Activated T-helper 1 cell treated with anti-CD3 and anti-CD28 coated beads, Interleukin-12 subunit alpha, Interleukin-12 subunit beta, Interleukin-2, Interleukin-4 antibody, amounts not matched to agents 30 ng/mL and 10 ng/mL and 1 ng/mL, durations not matched to agents 14 hours and 24 hours and 36 hours (primary cell): Measurements from ENCODE around the gene RABL2A. TPM values are rescaled to one million over a fixed set of nuclear protein-coding genes. Genes with fewer than 3 reads are reported as not detected.
A peak's percentile ranks its signal among the peaks of the same experiment; 100 is the strongest.
"Not testable (repeated sequence)": the region's sequence is repeated elsewhere in the genome, so short reads cannot be mapped to it uniquely, and the experiment has no call there.

Experiments
- DNase-seq: peaks from one replicate; pipeline ENCODE4 v3.0.0; 2021; ENCODE audit warnings: low spot score
- H3K27ac Mint-ChIP-seq: one replicate; pipeline ENCODE4 v1.8.0; 2021; ENCODE audit warnings: mild to moderate bottlenecking, mixed read lengths
- H3K27me3 Mint-ChIP-seq: one replicate; pipeline ENCODE4 v1.8.0; 2022; ENCODE audit warnings: mild to moderate bottlenecking, moderate library complexity, mixed read lengths; ENCODE audit not compliant: insufficient read depth
- H3K36me3 Mint-ChIP-seq: one replicate; pipeline ENCODE4 v1.8.0; 2021; ENCODE audit warnings: low read depth, mixed read lengths
- H3K4me1 Mint-ChIP-seq: one replicate; pipeline ENCODE4 v1.8.0; 2021; ENCODE audit warnings: low read depth, mixed read lengths
- H3K4me3 Mint-ChIP-seq: one replicate; pipeline ENCODE4 v1.8.0; 2021; ENCODE audit warnings: mild to moderate bottlenecking, moderate library complexity, mixed read lengths
- H3K9me3 Mint-ChIP-seq: one replicate; pipeline ENCODE4 v1.8.0; 2021; ENCODE audit warnings: mixed read lengths
- intact Hi-C: fragments of 100-400 bp; cut with micrococcal nuclease; formaldehyde crosslinking; loops from one replicate; pipeline ENCODE4 v1.15.1; 2024
- total RNA-seq: library from RNA; stranded (reverse); gene quantifications from 2 replicates; pipeline ENCODE4 v1.2.3, GENCODE V29; 2022

Gene RABL2A
- total RNA-seq, 1 donor from 2014 or later = 24.6 TPM

DNA sequence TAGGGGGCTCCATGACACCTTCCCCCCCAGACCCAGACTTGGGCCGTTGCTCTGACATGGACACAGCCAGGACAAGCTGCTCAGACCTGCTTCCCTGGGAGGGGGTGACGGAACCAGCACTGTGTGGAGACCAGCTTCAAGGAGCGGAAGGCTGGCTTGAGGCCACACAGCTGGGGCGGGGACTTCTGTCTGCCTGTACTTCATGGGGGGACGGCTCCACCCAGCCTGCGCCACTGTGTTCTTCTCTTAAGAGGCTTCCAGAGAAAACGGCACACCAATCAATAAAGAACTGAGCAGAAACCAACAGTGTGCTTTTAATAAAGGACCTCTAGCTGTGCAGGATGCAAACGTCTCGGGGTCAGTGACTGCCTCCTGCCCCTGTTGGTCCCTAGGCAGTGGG, 28.3 kb upstream of the RABL2A start:
- H3K27ac Mint-ChIP-seq, H3K4me3 Mint-ChIP-seq, H3K9me3 Mint-ChIP-seq, H3K36me3 Mint-ChIP-seq, H3K4me1 Mint-ChIP-seq, intact Hi-C loops, H3K27me3 Mint-ChIP-seq, DNase-seq: not testable (repeated sequence)

DNA sequence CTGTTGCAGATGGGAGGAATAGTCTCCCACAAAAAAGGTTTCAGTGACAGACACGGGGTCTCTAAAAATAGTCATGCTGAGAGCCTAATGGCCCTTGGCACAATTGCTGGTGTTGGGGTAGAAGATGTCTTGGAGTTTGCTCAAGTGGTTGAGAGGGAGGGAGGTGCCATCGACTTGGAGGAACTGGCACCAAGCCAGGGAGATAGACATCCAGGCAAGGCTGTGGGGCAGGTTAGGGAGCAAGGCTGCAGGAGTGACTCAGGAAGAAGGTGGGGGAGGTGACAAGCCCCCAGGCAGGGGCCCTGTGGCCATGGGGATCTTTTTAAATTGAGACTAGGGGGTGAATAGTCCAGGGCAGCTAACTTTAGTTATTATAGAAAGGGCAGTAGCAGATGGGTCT, 27.9 kb upstream of the RABL2A start:
- intact Hi-C loops, DNase-seq, H3K27ac Mint-ChIP-seq, H3K4me3 Mint-ChIP-seq, H3K36me3 Mint-ChIP-seq, H3K27me3 Mint-ChIP-seq, H3K4me1 Mint-ChIP-seq, H3K9me3 Mint-ChIP-seq: not testable (repeated sequence)

DNA sequence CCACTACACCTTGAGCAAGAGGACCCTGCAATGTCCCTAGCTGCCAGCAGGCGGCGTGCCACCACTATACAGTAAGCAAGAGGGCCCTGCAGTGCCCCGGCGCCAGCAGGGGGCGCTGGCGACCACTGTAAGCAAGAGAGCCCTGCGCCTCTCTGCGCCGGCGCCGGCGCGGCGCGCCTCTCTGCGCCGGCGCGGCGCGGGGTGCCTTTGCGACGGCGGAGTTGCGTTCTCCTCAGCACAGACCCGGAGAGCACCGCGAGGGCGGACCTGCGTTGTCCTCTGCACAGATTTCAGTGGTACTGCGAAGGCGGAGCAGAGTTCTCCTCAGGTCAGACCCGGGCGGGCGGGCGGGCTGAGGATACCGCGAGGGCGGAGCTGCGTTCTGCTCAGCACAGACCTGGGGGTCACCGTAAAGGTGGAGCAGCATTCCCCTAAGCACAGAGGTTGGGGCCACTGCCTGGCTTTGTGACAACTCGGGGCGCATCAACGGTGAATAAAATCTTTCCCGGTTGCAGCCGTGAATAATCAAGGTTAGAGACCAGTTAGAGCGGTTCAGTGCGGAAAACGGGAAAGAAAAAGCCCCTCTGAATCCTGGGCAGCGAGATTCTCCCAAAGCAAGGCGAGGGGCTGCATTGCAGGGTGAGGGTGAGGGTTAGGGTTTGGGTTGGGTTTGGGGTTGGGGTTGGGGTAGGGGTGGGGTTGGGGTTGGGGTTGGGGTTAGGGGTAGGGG, 24.9 kb upstream of the RABL2A start:
- not testable (repeated sequence) for H3K9me3 Mint-ChIP-seq, H3K36me3 Mint-ChIP-seq, H3K27ac Mint-ChIP-seq, H3K4me3 Mint-ChIP-seq, H3K4me1 Mint-ChIP-seq, H3K27me3 Mint-ChIP-seq
- peak; percentile 62 for DNase-seq
- intact Hi-C loops = loop anchor here (2.0 to 5.0 kb wide), 3 partner anchors 100 to 287 kb away; partner anchors contain the start of gene SLC35F5

DNA sequence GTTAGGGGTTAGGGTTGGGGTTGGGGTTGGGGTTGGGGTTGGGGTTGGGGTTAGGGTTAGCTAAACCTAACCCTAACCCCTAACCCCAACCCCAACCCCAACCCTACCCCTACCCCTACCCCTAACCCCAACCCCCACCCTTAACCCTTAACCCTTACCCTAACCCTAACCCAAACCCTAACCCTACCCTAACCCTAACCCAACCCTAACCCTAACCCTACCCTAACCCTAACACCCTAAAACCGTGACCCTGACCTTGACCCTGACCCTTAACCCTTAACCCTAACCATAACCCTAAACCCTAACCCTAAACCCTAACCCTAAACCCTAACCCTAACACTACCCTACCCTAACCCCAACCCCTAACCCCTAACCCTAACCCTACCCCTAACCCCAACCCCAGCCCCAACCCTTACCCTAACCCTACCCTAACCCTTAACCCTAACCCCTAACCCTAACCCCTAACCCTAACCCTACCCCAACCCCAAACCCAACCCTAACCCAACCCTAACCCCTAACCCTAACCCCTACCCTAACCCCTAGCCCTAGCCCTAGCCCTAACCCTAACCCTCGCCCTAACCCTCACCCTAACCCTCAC, 24.1 kb upstream of the RABL2A start:
- Mint-ChIP-seq H3K36me3 (no peaks in the 10 kb centered on the region), H3K4me1 (peaks cover 5% of the 10 kb centered on the region), H3K27ac (no peak overlapping the region), H3K9me3 (no peaks in the 10 kb centered on the region), H3K27me3 (peaks cover 3% of the 10 kb centered on the region), H3K4me3 (peak overlapping the region; percentile 80)
- intact Hi-C loops = loop anchor here (2.0 to 5.0 kb wide), 3 partner anchors 99 to 286 kb away; partner anchors contain the start of gene SLC35F5
- no peak for DNase-seq

DNA sequence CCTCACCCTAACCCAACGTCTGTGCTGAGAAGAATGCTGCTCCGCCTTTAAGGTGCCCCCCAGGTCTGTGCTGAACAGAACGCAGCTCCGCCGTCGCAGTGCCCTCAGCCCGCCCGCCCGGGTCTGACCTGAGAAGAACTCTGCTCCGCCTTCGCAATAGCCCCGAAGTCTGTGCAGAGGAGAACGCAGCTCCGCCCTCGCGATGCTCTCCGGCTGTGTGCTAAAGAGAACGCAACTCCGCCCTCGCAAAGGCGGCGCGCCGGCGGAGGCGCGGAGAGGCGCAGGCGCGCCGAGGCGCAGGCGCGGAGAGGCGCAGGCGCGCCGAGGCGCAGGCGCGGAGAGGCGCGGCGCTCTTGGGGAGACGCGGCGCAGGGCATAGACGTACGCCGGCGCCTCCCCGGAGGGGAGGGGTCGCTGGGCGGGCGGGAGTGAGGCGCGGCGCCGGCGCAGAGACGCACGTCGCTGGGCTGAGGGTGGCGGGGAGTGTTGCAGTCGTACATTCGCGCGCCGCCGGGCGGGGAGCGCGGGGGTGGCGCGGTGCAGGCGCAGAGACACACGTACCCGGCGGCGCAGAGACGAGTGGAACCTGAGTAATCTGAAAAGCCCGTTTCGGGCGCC, 23.5 kb upstream of the RABL2A start:
- Mint-ChIP-seq H3K27ac (peak overlapping the region; percentile 87), H3K4me3 (peak overlapping the region; percentile 80)
- H3K4me1 Mint-ChIP-seq, H3K9me3 Mint-ChIP-seq, H3K27me3 Mint-ChIP-seq, H3K36me3 Mint-ChIP-seq: not testable (repeated sequence)
- DNase-seq = peak; percentile 71
- intact Hi-C loops = loop anchor here (2.0 to 5.0 kb wide), 3 partner anchors 99 to 285 kb away; partner anchors contain the start of gene SLC35F5

DNA sequence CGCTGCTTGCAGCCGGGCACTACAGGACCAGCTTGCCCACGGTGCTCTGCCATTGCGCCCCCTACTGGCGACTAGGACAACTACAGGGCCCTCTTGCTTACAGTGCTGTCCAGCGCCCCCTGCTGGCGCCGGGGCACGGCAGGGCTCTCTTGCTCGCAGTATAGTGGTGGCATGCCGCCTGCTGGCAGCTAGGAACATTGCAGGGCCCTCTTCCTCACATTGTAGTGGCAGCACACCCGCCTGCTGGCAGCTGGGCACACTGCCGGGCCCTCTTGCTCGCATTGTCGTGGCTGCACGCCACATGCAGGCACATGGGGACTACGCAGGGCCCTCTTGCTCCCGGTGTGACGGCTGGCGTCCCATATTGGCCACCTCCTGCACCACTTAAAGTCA, 23.0 kb upstream of the RABL2A start:
- DNase-seq = peak; percentile 88
- intact Hi-C loops = loop anchor here (5.0 kb wide), 1 partner anchor 98 kb away; no protein-coding TSS in a partner anchor
- Mint-ChIP-seq H3K4me3 (peak overlapping the region; percentile 80), H3K27ac (peak overlapping the region; percentile 87)
- not testable (repeated sequence) for H3K36me3 Mint-ChIP-seq, H3K27me3 Mint-ChIP-seq, H3K9me3 Mint-ChIP-seq, H3K4me1 Mint-ChIP-seq

DNA sequence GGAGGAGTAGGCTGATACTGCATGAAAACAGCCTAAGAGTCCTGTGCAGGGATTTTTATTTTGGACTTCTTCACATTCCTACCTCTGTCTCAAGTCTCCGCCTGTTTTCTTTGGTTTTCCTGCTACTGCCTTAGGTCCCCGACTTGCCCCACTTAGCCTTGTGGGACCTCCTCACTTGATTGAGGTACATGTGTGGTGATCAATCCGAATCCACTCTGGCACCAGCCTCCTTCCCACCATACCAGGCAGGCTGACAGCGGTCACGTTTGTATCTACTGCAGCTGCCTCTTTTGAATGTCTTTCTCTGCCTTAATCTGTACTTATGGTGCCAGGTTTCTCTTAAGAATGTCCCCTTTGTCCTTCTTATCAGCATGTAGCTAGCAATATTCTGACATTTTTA, 22.4 kb upstream of the RABL2A start:
- not testable (repeated sequence) for H3K27ac Mint-ChIP-seq, DNase-seq, H3K36me3 Mint-ChIP-seq, H3K4me1 Mint-ChIP-seq, H3K9me3 Mint-ChIP-seq, H3K27me3 Mint-ChIP-seq, H3K4me3 Mint-ChIP-seq
- intact Hi-C loops = loop anchor here (5.0 kb wide), 1 partner anchor 98 kb away; no protein-coding TSS in a partner anchor

DNA sequence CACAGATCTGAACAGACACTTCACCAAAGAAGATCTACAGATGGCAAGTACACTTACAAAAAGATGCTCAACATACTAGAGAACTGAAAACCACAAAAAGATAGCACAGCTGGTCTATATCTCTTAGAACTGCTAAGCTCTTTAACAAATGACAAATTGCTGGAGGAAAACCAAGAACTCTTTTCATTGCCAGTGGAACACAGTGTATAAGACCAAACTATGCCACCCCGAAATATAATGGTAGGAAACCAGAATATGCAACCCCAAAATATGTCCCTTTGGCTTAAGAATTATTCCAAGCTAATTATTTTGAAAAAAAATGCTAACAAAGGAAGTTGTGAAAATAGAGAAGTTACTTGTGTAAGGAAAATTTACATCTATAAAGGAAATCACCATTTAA, 21.0 kb upstream of the RABL2A start:
- H3K4me3 Mint-ChIP-seq, H3K4me1 Mint-ChIP-seq, H3K27ac Mint-ChIP-seq, H3K27me3 Mint-ChIP-seq, H3K36me3 Mint-ChIP-seq, H3K9me3 Mint-ChIP-seq, intact Hi-C loops, DNase-seq: not testable (repeated sequence)

DNA sequence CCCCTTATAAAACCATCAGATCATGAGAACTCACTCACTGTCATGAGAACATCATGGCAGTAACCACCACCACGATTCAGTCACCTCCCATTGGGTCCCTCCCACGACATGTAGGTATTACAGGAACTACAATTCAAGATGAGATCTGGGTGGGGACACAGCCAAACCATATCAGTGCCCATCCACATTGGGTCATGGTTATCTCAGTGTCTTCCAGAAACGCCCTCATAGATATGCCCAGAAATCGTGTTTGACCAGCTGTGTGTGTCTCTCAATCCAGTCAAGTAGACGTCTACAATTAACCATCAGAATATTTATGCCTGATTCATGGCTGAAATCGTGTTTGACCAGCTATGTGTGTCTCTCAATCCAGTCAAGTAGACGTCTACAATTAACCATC, 17.2 kb upstream of the RABL2A start:
- H3K4me1 Mint-ChIP-seq, H3K9me3 Mint-ChIP-seq, H3K27me3 Mint-ChIP-seq, H3K27ac Mint-ChIP-seq, intact Hi-C loops, DNase-seq, H3K36me3 Mint-ChIP-seq, H3K4me3 Mint-ChIP-seq: not testable (repeated sequence)

DNA sequence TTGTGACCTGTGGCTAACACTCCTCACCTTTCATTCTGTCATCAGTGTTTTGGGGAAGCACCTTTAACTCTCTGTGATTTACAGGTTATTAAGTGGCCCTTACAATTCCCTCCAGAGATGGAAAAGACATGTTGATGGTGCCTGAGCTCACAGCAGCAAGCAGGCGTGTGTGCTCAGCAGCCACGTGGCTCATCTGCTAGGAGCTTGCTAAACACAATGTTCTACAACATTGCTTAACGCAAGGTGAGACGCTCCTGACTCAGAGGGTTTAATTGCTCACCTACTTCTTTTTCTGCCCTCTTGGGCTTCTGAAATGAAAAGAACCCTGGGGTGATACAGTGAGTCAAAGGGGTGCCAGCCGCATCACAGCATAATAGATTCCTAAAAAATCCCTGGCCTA, 6.1 kb upstream of the RABL2A start:
- H3K9me3 Mint-ChIP-seq = not testable (repeated sequence)

DNA sequence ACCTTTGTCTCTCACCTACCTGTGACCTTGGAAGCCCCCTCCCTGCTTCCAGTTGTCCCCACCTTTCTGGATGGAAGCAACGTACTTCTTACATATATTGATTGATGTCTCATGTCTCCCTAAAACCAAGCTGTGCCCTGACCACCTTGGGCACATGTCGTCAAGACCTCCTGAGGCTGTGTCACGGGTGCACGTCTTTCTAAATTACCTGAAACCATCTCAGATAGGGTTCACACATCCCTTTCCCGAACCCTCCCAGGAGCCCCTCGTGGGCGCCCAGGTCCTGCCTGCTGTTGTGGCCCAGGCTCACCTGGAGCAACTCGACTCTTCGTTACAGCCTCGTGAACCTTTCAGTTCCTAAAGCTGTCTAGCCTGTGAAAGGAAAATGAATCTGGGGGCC, 1.2 kb upstream of the RABL2A start:
- intact Hi-C loops, H3K36me3 Mint-ChIP-seq, H3K4me1 Mint-ChIP-seq, H3K4me3 Mint-ChIP-seq, H3K9me3 Mint-ChIP-seq, H3K27me3 Mint-ChIP-seq, DNase-seq: not testable (repeated sequence)
- H3K27ac Mint-ChIP-seq = peak overlapping the region; percentile 40

More for the DNA sequence above, 6.1 kb upstream of the RABL2A start:
- H3K4me3 Mint-ChIP-seq, intact Hi-C loops, H3K36me3 Mint-ChIP-seq, DNase-seq, H3K4me1 Mint-ChIP-seq, H3K27me3 Mint-ChIP-seq, H3K27ac Mint-ChIP-seq: not testable (repeated sequence)

DNA sequence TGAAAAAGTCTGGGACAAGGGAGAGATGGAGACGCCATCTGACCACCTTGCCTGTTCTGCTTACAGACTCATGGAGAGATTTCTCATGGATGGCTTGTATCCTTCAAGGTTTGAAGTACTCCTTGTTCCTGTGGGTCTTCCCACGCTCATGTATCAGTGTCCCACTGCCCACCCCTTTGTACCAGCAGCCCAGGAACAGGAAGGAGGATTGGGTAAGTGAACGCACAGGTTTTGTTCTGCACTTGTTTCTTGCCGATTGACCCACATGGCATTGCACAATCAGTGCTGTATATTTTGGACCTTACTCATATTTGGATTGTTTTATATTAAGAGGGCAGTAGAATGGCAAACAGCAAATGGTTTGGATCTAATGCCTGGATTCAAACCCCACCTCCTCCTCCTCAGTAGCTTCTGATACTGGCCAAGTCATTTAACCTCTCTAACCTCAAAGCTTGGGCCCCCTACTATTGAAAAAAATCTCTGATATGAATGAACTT, 5.8 kb downstream of the RABL2A start:
- intact Hi-C loops, H3K4me1 Mint-ChIP-seq, H3K4me3 Mint-ChIP-seq, DNase-seq, H3K27me3 Mint-ChIP-seq, H3K9me3 Mint-ChIP-seq, H3K27ac Mint-ChIP-seq: not testable (repeated sequence)
- H3K36me3 Mint-ChIP-seq = peaks cover 11% of the 10 kb centered on the region

DNA sequence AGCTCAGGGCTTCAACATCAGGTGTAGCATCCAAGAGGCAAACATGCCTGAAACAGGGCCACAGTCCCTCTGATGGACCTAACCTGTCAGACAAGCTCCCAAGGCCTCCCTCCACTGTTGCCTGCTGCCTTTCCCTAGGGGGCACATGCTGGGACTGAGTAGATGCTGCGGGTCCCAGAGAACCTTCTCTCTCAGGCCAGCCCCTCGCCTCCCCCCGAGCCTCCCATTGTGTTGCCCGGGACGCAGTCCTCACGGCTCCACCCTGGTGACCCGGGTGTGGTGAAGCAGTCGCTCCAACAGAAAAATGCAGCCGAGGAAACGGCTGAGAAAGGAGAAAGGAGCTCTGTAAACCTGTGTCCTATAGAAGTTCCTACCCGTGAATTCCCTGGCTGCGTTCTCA, 8.3 kb downstream of the RABL2A start:
- intact Hi-C loops, H3K4me3 Mint-ChIP-seq, H3K36me3 Mint-ChIP-seq, H3K4me1 Mint-ChIP-seq, H3K9me3 Mint-ChIP-seq, DNase-seq, H3K27me3 Mint-ChIP-seq, H3K27ac Mint-ChIP-seq: not testable (repeated sequence)
